ENCODE results near the gene SMURF2. TPM values are rescaled to one million over a fixed set of nuclear protein-coding genes. Genes with fewer than 3 reads are reported as not detected.
"Not testable (repeated sequence)": the region's sequence is repeated elsewhere in the genome, so short reads cannot be mapped to it uniquely, and the experiment has no call there.

Gene SMURF2
- total RNA-seq, 1 donor from 2014 or later, result 69.2 TPM

DNA sequence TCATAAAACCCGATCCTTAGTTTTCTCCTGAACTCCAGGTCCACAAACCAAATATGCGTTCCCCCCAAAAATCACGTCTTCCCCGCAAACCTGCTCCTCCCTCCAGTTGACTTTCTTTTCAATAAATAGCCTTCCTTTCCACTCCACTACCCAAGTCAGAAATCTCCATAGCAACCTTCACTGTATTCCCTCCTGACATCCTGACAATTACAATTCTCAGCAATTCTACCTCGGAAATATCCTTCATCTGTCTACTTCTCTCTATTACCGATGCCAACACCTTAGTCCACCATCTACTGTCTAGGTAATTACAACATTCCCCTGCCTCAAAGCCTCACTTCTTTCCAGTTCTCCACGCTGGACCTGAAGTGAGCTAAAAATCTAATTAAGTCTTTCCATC, 50.7 kb downstream of the SMURF2 start:
- Mint-ChIP-seq H3K4me3 (ENCODE audit: unreplicated experiment) (no peak overlapping the region), H3K27ac (ENCODE audit: unreplicated experiment) (no peak overlapping the region), H3K27me3 (ENCODE audit: unreplicated experiment) (no peaks in the 10 kb centered on the region), H3K36me3 (ENCODE audit: low read depth, unreplicated experiment) (peaks cover 3% of the 10 kb centered on the region), H3K9me3 (ENCODE audit: unreplicated experiment) (no peaks in the 10 kb centered on the region), H3K4me1 (ENCODE audit: unreplicated experiment) (peaks cover 2% of the 10 kb centered on the region)
- TF ChIP-seq, protein P1, sequence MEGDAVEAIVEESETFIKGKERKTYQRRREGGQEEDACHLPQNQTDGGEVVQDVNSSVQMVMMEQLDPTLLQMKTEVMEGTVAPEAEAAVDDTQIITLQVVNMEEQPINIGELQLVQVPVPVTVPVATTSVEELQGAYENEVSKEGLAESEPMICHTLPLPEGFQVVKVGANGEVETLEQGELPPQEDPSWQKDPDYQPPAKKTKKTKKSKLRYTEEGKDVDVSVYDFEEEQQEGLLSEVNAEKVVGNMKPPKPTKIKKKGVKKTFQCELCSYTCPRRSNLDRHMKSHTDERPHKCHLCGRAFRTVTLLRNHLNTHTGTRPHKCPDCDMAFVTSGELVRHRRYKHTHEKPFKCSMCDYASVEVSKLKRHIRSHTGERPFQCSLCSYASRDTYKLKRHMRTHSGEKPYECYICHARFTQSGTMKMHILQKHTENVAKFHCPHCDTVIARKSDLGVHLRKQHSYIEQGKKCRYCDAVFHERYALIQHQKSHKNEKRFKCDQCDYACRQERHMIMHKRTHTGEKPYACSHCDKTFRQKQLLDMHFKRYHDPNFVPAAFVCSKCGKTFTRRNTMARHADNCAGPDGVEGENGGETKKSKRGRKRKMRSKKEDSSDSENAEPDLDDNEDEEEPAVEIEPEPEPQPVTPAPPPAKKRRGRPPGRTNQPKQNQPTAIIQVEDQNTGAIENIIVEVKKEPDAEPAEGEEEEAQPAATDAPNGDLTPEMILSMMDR (IDR thresholded peaks at IDR 0.05; ENCODE audit: unreplicated experiment), result no peak
- no peak for DNase-seq (ENCODE audit: low spot score)

DNA sequence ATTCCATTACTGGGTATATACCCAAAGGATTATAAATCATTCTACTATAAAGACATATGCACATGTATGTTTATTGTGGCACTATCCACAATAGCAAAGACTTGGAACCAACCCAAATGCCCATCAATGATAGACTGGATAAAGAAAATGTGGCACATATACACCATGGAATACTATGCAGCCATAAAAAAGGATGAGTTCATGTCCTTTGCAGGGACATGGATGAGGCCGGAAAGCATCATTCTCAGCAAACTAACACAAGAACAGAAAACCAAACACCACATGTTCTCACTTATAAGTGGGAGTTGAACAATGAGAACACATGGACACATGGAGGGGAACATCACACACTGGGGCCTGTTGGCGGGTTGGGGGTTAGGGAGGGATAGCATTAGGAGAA, 51.9 kb downstream of the SMURF2 start:
- H3K4me1 Mint-ChIP-seq (ENCODE audit: unreplicated experiment), result not testable (repeated sequence)

DNA sequence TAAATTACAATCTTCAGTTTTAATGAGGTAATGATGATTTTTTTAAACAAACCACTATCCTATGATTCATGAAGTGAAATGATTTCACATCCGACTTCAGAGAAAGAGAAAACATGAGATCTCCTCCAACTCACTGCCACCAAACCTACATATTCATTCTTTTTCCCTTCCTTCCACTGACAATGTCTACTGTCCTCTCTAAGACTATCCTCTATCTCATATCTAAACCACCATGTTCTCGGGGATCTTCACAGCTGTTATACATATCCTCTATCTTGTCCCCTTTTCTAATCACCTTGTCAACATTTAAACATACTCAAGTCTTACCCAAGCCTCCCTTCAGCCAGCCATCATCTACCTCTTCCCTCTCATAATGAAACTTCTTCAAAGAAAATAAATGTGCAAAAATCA, 53.5 kb downstream of the SMURF2 start:
- Mint-ChIP-seq H3K27me3 (ENCODE audit: unreplicated experiment) (no peaks in the 10 kb centered on the region), H3K36me3 (ENCODE audit: low read depth, unreplicated experiment) (peaks cover 3% of the 10 kb centered on the region), H3K9me3 (ENCODE audit: unreplicated experiment) (no peaks in the 10 kb centered on the region), H3K4me1 (ENCODE audit: unreplicated experiment) (peaks cover 11% of the 10 kb centered on the region), H3K27ac (ENCODE audit: unreplicated experiment) (no peak overlapping the region), H3K4me3 (ENCODE audit: unreplicated experiment) (no peak overlapping the region)
- TF ChIP-seq, protein P1 (IDR thresholded peaks at IDR 0.05; ENCODE audit: unreplicated experiment), result no peak
- DNase-seq (ENCODE audit: low spot score), result no peak

More for the DNA sequence above, 51.9 kb downstream of the SMURF2 start:
- H3K4me3 Mint-ChIP-seq (ENCODE audit: unreplicated experiment); DNase-seq (ENCODE audit: low spot score); H3K27ac Mint-ChIP-seq (ENCODE audit: unreplicated experiment); H3K36me3 Mint-ChIP-seq (ENCODE audit: low read depth, unreplicated experiment); H3K27me3 Mint-ChIP-seq (ENCODE audit: unreplicated experiment); H3K9me3 Mint-ChIP-seq (ENCODE audit: unreplicated experiment): not testable (repeated sequence)

DNA sequence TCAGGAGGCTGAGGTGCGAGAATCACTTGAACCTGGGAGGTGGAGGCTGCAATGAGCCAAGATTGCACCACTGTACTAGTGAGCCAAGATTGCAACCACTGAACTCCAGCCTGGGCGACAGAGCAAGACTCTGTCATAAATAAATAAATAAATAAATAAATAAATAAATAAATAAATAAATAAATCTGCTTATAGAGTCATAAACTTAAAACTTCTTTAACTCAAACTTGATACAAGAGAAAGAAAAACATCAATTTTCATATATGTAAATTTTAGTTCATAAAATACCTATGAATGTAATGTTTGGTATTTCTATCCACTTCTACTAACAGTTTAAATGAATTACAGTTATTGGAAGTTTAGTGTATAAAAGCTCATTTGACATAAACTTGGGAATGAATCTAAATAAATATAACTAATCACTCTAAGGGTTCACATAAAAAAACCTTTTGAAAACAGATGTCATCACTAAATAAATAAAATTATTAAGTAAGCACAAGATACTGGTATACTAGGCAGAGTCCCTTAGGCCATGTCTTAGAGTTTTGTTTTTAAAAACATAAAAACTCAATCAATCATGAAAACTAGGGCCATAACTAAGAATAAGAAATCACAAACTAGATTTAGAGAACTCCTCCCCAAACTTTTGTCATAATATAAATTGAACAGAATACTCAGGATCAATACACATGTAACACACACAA, 54.1 kb downstream of the SMURF2 start:
- H3K4me1 Mint-ChIP-seq (ENCODE audit: unreplicated experiment), result peaks cover 9% of the 10 kb centered on the region
- H3K9me3 Mint-ChIP-seq (ENCODE audit: unreplicated experiment), result no peaks in the 10 kb centered on the region
- H3K27me3 Mint-ChIP-seq (ENCODE audit: unreplicated experiment), result no peaks in the 10 kb centered on the region
- H3K27ac Mint-ChIP-seq (ENCODE audit: unreplicated experiment), result no peak overlapping the region
- DNase-seq (ENCODE audit: low spot score), result no peak
- no peak overlapping the region for H3K4me3 Mint-ChIP-seq (ENCODE audit: unreplicated experiment)
- TF ChIP-seq, protein P1 (IDR thresholded peaks at IDR 0.05; ENCODE audit: unreplicated experiment), result no peak
- peaks cover 3% of the 10 kb centered on the region for H3K36me3 Mint-ChIP-seq (ENCODE audit: low read depth, unreplicated experiment)

DNA sequence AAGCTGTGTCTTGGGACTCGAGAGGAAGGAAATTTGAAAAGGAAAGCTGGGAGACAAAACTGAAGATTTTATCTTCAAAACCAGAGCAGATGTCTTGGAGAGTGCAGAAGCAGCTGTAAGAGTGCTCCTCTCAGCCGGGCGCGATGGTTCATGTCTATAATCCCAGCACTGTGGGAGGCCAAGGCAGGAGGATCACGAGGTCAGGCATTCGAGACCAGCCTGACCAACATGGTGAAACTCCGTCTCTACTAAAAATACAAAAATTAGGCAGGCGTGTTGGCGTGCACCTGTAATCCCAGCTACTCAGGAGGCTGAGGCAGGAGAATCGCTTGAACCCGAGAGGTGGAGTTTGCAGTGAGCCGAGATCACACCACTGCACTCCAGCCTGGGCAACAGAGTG, 57.6 kb downstream of the SMURF2 start:
- not testable (repeated sequence) for H3K9me3 Mint-ChIP-seq (ENCODE audit: unreplicated experiment); H3K36me3 Mint-ChIP-seq (ENCODE audit: low read depth, unreplicated experiment); H3K27me3 Mint-ChIP-seq (ENCODE audit: unreplicated experiment); DNase-seq (ENCODE audit: low spot score)
- Mint-ChIP-seq H3K27ac (ENCODE audit: unreplicated experiment) (peak overlapping the region; percentile 25), H3K4me1 (ENCODE audit: unreplicated experiment) (peaks cover 22% of the 10 kb centered on the region), H3K4me3 (ENCODE audit: unreplicated experiment) (peak overlapping the region; percentile 31)

DNA sequence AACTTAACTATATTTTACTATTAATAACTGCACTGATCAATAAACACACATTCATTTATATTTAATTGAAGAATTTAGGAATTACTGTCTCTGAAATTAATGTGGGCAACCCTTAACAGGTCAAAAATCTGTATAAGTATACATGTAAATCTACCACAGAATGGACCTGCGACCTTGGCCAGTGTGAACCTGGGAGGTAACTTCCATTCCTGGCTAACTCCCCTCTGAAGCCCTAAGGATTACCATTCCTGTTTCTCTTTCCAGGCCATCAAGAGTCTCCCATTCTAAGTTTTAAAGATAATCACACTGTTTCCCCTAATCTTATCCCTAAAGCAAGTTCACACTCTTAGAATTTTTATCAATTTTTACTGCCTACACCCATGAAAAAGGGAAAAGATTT, 58.1 kb downstream of the SMURF2 start:
- peak overlapping the region; percentile 25 for H3K27ac Mint-ChIP-seq (ENCODE audit: unreplicated experiment)
- H3K9me3 Mint-ChIP-seq (ENCODE audit: unreplicated experiment), result no peaks in the 10 kb centered on the region
- H3K4me1 Mint-ChIP-seq (ENCODE audit: unreplicated experiment), result peaks cover 26% of the 10 kb centered on the region
- no peak for DNase-seq (ENCODE audit: low spot score)
- peaks cover 5% of the 10 kb centered on the region for H3K27me3 Mint-ChIP-seq (ENCODE audit: unreplicated experiment)
- H3K36me3 Mint-ChIP-seq (ENCODE audit: low read depth, unreplicated experiment), result no peaks in the 10 kb centered on the region
- no peak overlapping the region for H3K4me3 Mint-ChIP-seq (ENCODE audit: unreplicated experiment)
- TF ChIP-seq, protein P1 (IDR thresholded peaks at IDR 0.05; ENCODE audit: unreplicated experiment), result no peak
